GM23338 (cell line): ENCODE data around the gene ERBB4. TPM values are rescaled to one million over a fixed set of nuclear protein-coding genes. Genes with fewer than 3 reads are reported as not detected.

ENCODE experiments used
- ATAC-seq: fragments of 200-7000 bp; cut with Tn5 transposase; 3 replicates; pipeline ENCODE4 v1.9.1; 2020
- DNase-seq: peaks from one replicate; pipeline ENCODE4 v3.0.0-alpha.2; 2015; ENCODE audit warnings: low spot score
- H2AFZ ChIP-seq: fragments of 200-600 bp; sonication (generic); 2 replicates; pipeline ENCODE4 v1.8.0; 2016; ENCODE audit warnings: antibody characterized with exemption, mild to moderate bottlenecking, moderate library complexity
- H3F3A ChIP-seq: fragments of 200-600 bp; sonication (generic); replicated peaks from 2 replicates; pipeline ENCODE4 v1.8.0; 2017; ENCODE audit warnings: antibody characterized with exemption, mixed run types, low read depth
- H3K27ac ChIP-seq: fragments of 200-600 bp; sonication (generic); 2 replicates; pipeline ENCODE4 v1.6.1; 2016; ENCODE audit warnings: low read depth
- H3K27me3 ChIP-seq: fragments of 200-600 bp; sonication (generic); 2 replicates; pipeline ENCODE4 v1.8.0; 2016; ENCODE audit warnings: mild to moderate bottlenecking, mixed run types, moderate library complexity; ENCODE audit not compliant: insufficient read depth
- H3K36me3 ChIP-seq: fragments of 200-600 bp; sonication (generic); 2 replicates; pipeline ENCODE4 v1.8.0; 2016; ENCODE audit warnings: mild to moderate bottlenecking; ENCODE audit not compliant: insufficient read depth
- H3K4me1 ChIP-seq: fragments of 200-600 bp; sonication (generic); 2 replicates; pipeline ENCODE4 v1.8.0; 2016; ENCODE audit warnings: mild to moderate bottlenecking, moderate library complexity; ENCODE audit not compliant: insufficient read depth
- H3K4me2 ChIP-seq: fragments of 200-600 bp; sonication (generic); 2 replicates; pipeline ENCODE4 v1.7.1; 2017; ENCODE audit warnings: mixed run types
- H3K4me3 ChIP-seq: fragments of 200-600 bp; sonication (generic); 2 replicates; pipeline ENCODE4 v1.6.1; 2016; ENCODE audit warnings: mixed run types
- H3K79me2 ChIP-seq: fragments of 200-600 bp; sonication (generic); replicated peaks from 2 replicates; pipeline ENCODE4 v1.8.0; 2017; ENCODE audit warnings: mild to moderate bottlenecking; ENCODE audit not compliant: insufficient read depth
- H3K9me2 ChIP-seq: fragments of 200-600 bp; sonication (generic); 2 replicates; pipeline ENCODE4 v1.8.0; 2017; ENCODE audit not compliant: insufficient read depth
- H4K20me1 ChIP-seq: fragments of 200-600 bp; sonication (generic); replicated peaks from 2 replicates; pipeline ENCODE4 v1.8.0; 2017; ENCODE audit warnings: mild to moderate bottlenecking; ENCODE audit not compliant: insufficient read depth
- H3K27ac Mint-ChIP-seq: 2 replicates; pipeline ENCODE4 v1.8.0; 2020; ENCODE audit warnings: inconsistent platforms, mild to moderate bottlenecking, moderate library complexity, mixed read lengths
- H3K27me3 Mint-ChIP-seq: 3 replicates; pipeline ENCODE4 v1.8.0; 2022; ENCODE audit warnings: low read depth, mild to moderate bottlenecking, moderate library complexity, mixed read lengths, inconsistent platforms; ENCODE audit not compliant: insufficient read depth, poor library complexity
- H3K36me3 Mint-ChIP-seq: 3 replicates; pipeline ENCODE4 v1.8.0; 2021; ENCODE audit warnings: low read depth, mild to moderate bottlenecking, inconsistent platforms, moderate library complexity, mixed read lengths
- H3K4me1 Mint-ChIP-seq: 3 replicates; pipeline ENCODE4 v1.8.0; 2020; ENCODE audit warnings: mild to moderate bottlenecking, inconsistent platforms, mixed read lengths
- H3K4me3 Mint-ChIP-seq: 3 replicates; pipeline ENCODE4 v1.8.0; 2021; ENCODE audit warnings: moderate library complexity, mild to moderate bottlenecking, inconsistent platforms, mixed read lengths
- H3K9me3 Mint-ChIP-seq: 3 replicates; pipeline ENCODE4 v1.8.0; 2020; ENCODE audit warnings: moderate library complexity, mild to moderate bottlenecking, inconsistent platforms, mixed read lengths
- CREB1 ChIP-seq: fragments of 250-450 bp; sonication (Bioruptor Pico); IDR thresholded peaks from 2 replicates; pipeline ENCODE4 v1.5.0; 2020; ENCODE audit warnings: low read depth, mild to moderate bottlenecking, moderate library complexity
- CTCF ChIP-seq, 2 experiments: fragments of 200-600 bp in 1 of 2; sonication (generic) in 1 of 2; conservative IDR thresholded peaks; 2 replicates each; pipeline versions ENCODE4 v1.5.1 to v1.6.1; 2016 to 2017; ENCODE audit warnings: antibody characterized with exemption in 2 of 2, low read depth in 2 of 2, mild to moderate bottlenecking in 2 of 2, moderate library complexity in 1 of 2
- ETS1 ChIP-seq: IDR thresholded peaks from 2 replicates; pipeline ENCODE4 v1.6.1; 2016; ENCODE audit warnings: antibody characterized with exemption
- EZH2 ChIP-seq: fragments of 200-600 bp; sonication (generic); IDR thresholded peaks from one replicate; pipeline ENCODE4 v1.8.0; 2017; ENCODE audit warnings: antibody characterized with exemption, mild to moderate bottlenecking, low read depth; ENCODE audit not compliant: unreplicated experiment
- EZH2phosphoT487 ChIP-seq: fragments of 200-600 bp; sonication (generic); IDR thresholded peaks from one replicate; pipeline ENCODE4 v1.8.1; 2018; ENCODE audit warnings: antibody characterized with exemption; ENCODE audit not compliant: unreplicated experiment
- JUNB ChIP-seq: IDR thresholded peaks from one replicate; pipeline ENCODE4 v1.6.1; 2016; ENCODE audit warnings: antibody characterized with exemption; ENCODE audit not compliant: unreplicated experiment
- NANOG ChIP-seq: IDR thresholded peaks from 2 replicates; pipeline ENCODE4 v1.6.1; 2016; ENCODE audit warnings: antibody characterized with exemption, borderline replicate concordance
- POLR2AphosphoS5 ChIP-seq: IDR thresholded peaks from 2 replicates; pipeline ENCODE4 v1.6.1; 2016; ENCODE audit warnings: antibody characterized with exemption, low read depth
- REST ChIP-seq: IDR thresholded peaks from one replicate; pipeline ENCODE4 v1.6.1; 2018; ENCODE audit warnings: antibody characterized with exemption; ENCODE audit not compliant: unreplicated experiment
- STAT1 ChIP-seq: IDR thresholded peaks from one replicate; pipeline ENCODE4 v1.6.1; 2016; ENCODE audit warnings: antibody characterized with exemption; ENCODE audit not compliant: unreplicated experiment
- ZNF114 ChIP-seq: fragments of 250-450 bp; sonication (Bioruptor Pico); IDR thresholded peaks from 2 replicates; pipeline ENCODE4 v1.5.0; 2020; ENCODE audit warnings: mild to moderate bottlenecking, moderate library complexity
- ZNF331 ChIP-seq: fragments of 250-450 bp; sonication (Bioruptor Pico); IDR thresholded peaks from 2 replicates; pipeline ENCODE4 v1.5.0; 2020; ENCODE audit warnings: low read depth, mild to moderate bottlenecking, moderate library complexity
- polyA plus RNA-seq: library from polyadenylated mRNA; unstranded; fragments of >200 nt; fragmentation: Nextera tagmentation; extraction: Ambion mirVana; gene quantifications from 2 replicates; pipeline ENCODE4 v1.2.1, GENCODE V29; 2016
- total RNA-seq: library from RNA; depleted of rRNA; stranded (reverse); fragments of >200 nt; shearing (Covaris generic); gene quantifications from 2 replicates; pipeline ENCODE4 v1.2.3, GENCODE V29; 2014
- TF ChIP-seq, protein P1 (sequence below): fragments of 250-450 bp; sonication (Bioruptor Pico); IDR thresholded peaks from 2 replicates; pipeline ENCODE4 v1.5.0; 2020; ENCODE audit warnings: mild to moderate bottlenecking, moderate library complexity

ERBB4 gene
- total and polyA plus RNA-seq, 2 experiments from 2014 or later: 0.73 to 1.1 TPM

- Histone ChIP-seq H3K4me2 (peak overlapping the region; percentile 11; the same call in 1 of the 2 replicates), H3K9me2 (no peaks in the 10 kb centered on the region), H3K79me2 (no peaks in the 10 kb centered on the region), H3K27me3 (no peaks in the 10 kb centered on the region), H3K36me3 (no peaks in the 10 kb centered on the region), H3F3A (no peaks in the 10 kb centered on the region), H3K4me1 (peaks cover 24% of the 10 kb centered on the region), H4K20me1 (no peaks in the 10 kb centered on the region), H3K4me3 (no peak overlapping the region), H3K27ac (no peak overlapping the region), H2AFZ (no peak overlapping the region)
- DNase-seq (no peak), ATAC-seq (no peak)
- Mint-ChIP-seq H3K4me3 (no peak overlapping the region), H3K36me3 (no peaks in the 10 kb centered on the region), H3K4me1 (peaks cover 16% of the 10 kb centered on the region), H3K9me3 (no peaks in the 10 kb centered on the region), H3K27ac (0 out of 2 replicates have a peak overlapping the region, but pooled peaks have one; percentile 17), H3K27me3 (no peaks in the 10 kb centered on the region)
- no peak for TF ChIP-seq CTCF (conservative IDR thresholded peaks at IDR 0.05; ENCODE audit: low read depth in 2 of 2)
- no peak for TF ChIP-seq ZNF331 (CRISPR knock-in tag)
- TF ChIP-seq, protein P1, sequence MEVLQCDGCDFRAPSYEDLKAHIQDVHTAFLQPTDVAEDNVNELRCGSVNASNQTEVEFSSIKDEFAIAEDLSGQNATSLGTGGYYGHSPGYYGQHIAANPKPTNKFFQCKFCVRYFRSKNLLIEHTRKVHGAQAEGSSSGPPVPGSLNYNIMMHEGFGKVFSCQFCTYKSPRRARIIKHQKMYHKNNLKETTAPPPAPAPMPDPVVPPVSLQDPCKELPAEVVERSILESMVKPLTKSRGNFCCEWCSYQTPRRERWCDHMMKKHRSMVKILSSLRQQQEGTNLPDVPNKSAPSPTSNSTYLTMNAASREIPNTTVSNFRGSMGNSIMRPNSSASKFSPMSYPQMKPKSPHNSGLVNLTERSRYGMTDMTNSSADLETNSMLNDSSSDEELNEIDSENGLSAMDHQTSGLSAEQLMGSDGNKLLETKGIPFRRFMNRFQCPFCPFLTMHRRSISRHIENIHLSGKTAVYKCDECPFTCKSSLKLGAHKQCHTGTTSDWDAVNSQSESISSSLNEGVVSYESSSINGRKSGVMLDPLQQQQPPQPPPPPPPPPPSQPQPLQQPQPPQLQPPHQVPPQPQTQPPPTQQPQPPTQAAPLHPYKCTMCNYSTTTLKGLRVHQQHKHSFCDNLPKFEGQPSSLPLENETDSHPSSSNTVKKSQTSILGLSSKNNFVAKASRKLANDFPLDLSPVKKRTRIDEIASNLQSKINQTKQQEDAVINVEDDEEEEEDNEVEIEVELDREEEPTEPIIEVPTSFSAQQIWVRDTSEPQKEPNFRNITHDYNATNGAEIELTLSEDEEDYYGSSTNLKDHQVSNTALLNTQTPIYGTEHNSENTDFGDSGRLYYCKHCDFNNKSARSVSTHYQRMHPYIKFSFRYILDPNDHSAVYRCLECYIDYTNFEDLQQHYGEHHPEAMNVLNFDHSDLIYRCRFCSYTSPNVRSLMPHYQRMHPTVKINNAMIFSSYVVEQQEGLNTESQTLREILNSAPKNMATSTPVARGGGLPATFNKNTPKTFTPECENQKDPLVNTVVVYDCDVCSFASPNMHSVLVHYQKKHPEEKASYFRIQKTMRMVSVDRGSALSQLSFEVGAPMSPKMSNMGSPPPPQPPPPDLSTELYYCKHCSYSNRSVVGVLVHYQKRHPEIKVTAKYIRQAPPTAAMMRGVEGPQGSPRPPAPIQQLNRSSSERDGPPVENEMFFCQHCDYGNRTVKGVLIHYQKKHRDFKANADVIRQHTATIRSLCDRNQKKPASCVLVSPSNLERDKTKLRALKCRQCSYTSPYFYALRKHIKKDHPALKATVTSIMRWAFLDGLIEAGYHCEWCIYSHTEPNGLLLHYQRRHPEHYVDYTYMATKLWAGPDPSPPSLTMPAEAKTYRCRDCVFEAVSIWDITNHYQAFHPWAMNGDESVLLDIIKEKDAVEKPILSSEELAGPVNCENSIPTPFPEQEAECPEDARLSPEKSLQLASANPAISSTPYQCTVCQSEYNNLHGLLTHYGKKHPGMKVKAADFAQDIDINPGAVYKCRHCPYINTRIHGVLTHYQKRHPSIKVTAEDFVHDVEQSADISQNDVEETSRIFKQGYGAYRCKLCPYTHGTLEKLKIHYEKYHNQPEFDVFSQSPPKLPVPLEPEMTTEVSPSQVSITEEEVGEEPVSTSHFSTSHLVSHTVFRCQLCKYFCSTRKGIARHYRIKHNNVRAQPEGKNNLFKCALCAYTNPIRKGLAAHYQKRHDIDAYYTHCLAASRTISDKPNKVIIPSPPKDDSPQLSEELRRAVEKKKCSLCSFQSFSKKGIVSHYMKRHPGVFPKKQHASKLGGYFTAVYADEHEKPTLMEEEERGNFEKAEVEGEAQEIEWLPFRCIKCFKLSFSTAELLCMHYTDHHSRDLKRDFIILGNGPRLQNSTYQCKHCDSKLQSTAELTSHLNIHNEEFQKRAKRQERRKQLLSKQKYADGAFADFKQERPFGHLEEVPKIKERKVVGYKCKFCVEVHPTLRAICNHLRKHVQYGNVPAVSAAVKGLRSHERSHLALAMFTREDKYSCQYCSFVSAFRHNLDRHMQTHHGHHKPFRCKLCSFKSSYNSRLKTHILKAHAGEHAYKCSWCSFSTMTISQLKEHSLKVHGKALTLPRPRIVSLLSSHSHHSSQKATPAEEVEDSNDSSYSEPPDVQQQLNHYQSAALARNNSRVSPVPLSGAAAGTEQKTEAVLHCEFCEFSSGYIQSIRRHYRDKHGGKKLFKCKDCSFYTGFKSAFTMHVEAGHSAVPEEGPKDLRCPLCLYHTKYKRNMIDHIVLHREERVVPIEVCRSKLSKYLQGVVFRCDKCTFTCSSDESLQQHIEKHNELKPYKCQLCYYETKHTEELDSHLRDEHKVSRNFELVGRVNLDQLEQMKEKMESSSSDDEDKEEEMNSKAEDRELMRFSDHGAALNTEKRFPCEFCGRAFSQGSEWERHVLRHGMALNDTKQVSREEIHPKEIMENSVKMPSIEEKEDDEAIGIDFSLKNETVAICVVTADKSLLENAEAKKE: no peak
- no peak for TF ChIP-seq JUNB
- TF ChIP-seq ZNF114 (CRISPR knock-in tag): no peak
- TF ChIP-seq STAT1: no peak
- no peak for TF ChIP-seq NANOG
- TF ChIP-seq REST: no peak
- no peak for TF ChIP-seq ETS1
- TF ChIP-seq EZH2: no peak
- TF ChIP-seq POLR2AphosphoS5: no peak
- no peak for TF ChIP-seq CREB1 (CRISPR knock-in tag)
- TF ChIP-seq EZH2phosphoT487: no peak
These were observed 1147.9 kb downstream of the ERBB4 start for GRCh38 chr2:211390536-211391188.
